Measurements from ENCODE around the gene ZNF367.

- TF ChIP-seq CTCF (conservative IDR thresholded peaks at IDR 0.05): no peak
- TF ChIP-seq EZH2 (IDR thresholded peaks at IDR 0.05; ENCODE audit: low read depth): no peak
Observed at GRCh38 chr9:96350866-96351265, 67.3 kb downstream of the ZNF367 start.
